GM12872 (cell line): ENCODE data around the gene RLN1.

Experiments
- TF ChIP-seq, protein P1 (sequence below): IDR thresholded peaks from 3 replicates; pipeline ENCODE4 v1.5.1; 2011; ENCODE audit warnings: low read depth, mild to moderate bottlenecking, low read length, moderate library complexity; ENCODE audit not compliant: insufficient read depth

RLN1 gene

GRCh38 chr9:5354184-5354583 lies 14.5 kb upstream of the RLN1 start:
- TF ChIP-seq, protein P1, sequence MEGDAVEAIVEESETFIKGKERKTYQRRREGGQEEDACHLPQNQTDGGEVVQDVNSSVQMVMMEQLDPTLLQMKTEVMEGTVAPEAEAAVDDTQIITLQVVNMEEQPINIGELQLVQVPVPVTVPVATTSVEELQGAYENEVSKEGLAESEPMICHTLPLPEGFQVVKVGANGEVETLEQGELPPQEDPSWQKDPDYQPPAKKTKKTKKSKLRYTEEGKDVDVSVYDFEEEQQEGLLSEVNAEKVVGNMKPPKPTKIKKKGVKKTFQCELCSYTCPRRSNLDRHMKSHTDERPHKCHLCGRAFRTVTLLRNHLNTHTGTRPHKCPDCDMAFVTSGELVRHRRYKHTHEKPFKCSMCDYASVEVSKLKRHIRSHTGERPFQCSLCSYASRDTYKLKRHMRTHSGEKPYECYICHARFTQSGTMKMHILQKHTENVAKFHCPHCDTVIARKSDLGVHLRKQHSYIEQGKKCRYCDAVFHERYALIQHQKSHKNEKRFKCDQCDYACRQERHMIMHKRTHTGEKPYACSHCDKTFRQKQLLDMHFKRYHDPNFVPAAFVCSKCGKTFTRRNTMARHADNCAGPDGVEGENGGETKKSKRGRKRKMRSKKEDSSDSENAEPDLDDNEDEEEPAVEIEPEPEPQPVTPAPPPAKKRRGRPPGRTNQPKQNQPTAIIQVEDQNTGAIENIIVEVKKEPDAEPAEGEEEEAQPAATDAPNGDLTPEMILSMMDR, result no peak

DNA sequence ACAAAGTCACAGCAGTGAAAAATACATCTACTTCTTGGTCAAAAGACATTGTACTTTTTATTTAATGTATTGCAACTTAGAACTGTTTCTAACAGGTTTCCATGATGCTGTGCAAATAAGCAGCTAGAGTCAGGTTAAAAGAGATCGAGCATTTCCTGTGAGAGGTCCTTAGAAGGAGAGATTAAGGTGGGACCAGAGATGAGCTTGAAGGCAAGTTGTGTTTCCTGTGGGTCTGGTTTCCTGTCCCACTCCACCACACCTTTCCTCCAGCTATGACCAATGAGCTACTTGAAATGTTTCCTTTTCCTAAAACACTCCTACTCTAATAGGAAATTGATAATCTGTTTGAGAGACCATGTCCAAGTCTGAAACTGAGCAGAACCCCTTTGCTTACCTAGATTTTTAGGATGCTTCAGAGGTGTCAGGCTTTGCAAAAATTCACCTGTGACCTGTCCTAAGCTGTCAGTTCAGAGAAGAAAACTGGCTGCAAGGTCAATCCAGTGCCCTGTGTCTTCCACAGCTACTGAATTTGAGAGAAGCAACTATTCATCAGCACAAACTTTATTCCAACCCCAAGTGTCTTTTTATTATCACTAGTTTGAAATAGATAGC lies 13.1 kb upstream of the RLN1 start:
- TF ChIP-seq, protein P1, result no peak

GRCh38 chr9:5336688-5337087 lies 3.0 kb downstream of the RLN1 start:
- TF ChIP-seq, protein P1, result no peak

- TF ChIP-seq, protein P1, result no peak
Observed at GRCh38 chr9:5326893-5327548, 12.7 kb downstream of the RLN1 start.

- TF ChIP-seq, protein P1, result no peak
Observed at GRCh38 chr9:5326187-5326586, 13.5 kb downstream of the RLN1 start.

GRCh38 chr9:5321058-5321457 lies 18.6 kb downstream of the RLN1 start:
- TF ChIP-seq, protein P1, result peak; percentile 37; the same call in 1 of the 3 replicates

DNA sequence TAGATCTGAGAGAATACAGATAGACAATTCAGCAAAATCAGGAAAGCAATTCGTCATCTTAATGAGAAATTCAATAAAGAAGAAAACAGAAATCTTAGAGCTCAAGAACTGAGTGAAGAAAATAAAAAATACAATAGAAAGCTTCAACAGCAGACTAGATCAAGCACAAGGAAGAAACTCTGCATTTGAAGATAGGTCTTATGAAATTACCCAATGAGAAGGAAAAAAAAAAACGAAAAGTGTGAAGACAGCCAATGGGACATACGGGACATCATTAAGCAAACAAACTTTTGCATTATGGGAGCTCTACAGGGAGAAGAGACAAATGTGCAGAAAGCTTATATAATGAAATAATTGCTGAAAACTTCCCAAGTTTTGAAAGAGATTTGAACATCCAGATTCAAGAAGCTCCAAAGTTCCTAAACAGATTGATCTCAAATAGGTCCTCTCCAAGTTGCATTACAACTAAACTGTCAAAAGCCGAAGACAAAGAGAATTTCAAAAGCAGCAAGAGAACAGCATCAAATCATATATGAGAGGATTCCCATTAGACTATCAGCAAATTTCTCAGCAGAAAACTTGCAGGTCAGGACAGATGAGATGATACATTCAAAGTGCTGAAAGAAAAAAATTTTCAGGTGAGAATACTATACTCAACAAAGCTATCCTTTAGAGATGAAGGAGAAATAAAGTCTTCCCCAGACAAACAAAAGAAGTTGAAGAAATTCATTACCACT lies 24.3 kb downstream of the RLN1 start:
- TF ChIP-seq, protein P1, result no peak
